Caco-2 (cell line): ENCODE measurements around the gene BEAN1. TPM values are rescaled to one million over a fixed set of nuclear protein-coding genes. Genes with fewer than 3 reads are reported as not detected.
A peak's percentile ranks its signal among the peaks of the same experiment; 100 is the strongest.

Experiments used
- BruUV-seq: library from RNA; stranded (reverse); fragments of 400-500 nt; replicated peaks from 2 replicates; lab custom pipeline; 2021; lab: Mats Ljungman, UMichigan
- CTCF ChIA-PET: fragments of 300-600 bp; sonication (Branson Sonifier 250); formaldehyde crosslinking; loops from one replicate; lab custom pipeline; 2022; ENCODE audit warnings: antibody characterized with exemption; lab: Charles Lee
- POLR2A ChIA-PET: fragments of 300-600 bp; sonication (Branson Sonifier 250); formaldehyde crosslinking; loops from one replicate; lab custom pipeline; 2022; ENCODE audit warnings: antibody characterized with exemption; lab: Charles Lee
- DNase-seq, 2 experiments: peaks; one replicate each; pipeline versions ENCODE4 v3.0.0 to v3.0.0-alpha.2; 2020 to 2022
- H3K27me3 ChIP-seq: replicated peaks from 2 replicates; pipeline ENCODE4 v1.6.0; 2011; ENCODE audit warnings: low read length; ENCODE audit not compliant: control insufficient read depth, insufficient read depth
- H3K36me3 ChIP-seq: 2 replicates; pipeline ENCODE4 v1.5.1; 2011; ENCODE audit warnings: low read length; ENCODE audit not compliant: control insufficient read depth, insufficient read depth
- H3K4me1 ChIP-seq: fragments of 250-450 bp; sonication (Bioruptor Pico); 2 replicates; pipeline ENCODE4 v1.5.1; 2020; ENCODE audit warnings: mild to moderate bottlenecking
- H3K4me3 ChIP-seq: 2 replicates; pipeline ENCODE4 v1.5.1; 2011; ENCODE audit warnings: low read depth, mild to moderate bottlenecking, control low read depth, low read length
- H3K9me3 ChIP-seq: fragments of 250-450 bp; sonication (Bioruptor Pico); 2 replicates; pipeline ENCODE4 v1.5.1; 2020; ENCODE audit warnings: mild to moderate bottlenecking, moderate library complexity
- H3K27ac Mint-ChIP-seq: one replicate; pipeline ENCODE4 v1.8.0; 2022; ENCODE audit warnings: mixed read lengths; ENCODE audit not compliant: unreplicated experiment
- H3K27me3 Mint-ChIP-seq: one replicate; pipeline ENCODE4 v1.8.0; 2022; ENCODE audit warnings: mixed read lengths; ENCODE audit not compliant: insufficient read depth, unreplicated experiment
- H3K36me3 Mint-ChIP-seq: one replicate; pipeline ENCODE4 v1.8.0; 2022; ENCODE audit warnings: mild to moderate bottlenecking, mixed read lengths; ENCODE audit not compliant: insufficient read depth, unreplicated experiment
- H3K4me1 Mint-ChIP-seq: one replicate; pipeline ENCODE4 v1.8.0; 2022; ENCODE audit warnings: low read depth, mixed read lengths; ENCODE audit not compliant: unreplicated experiment
- H3K4me3 Mint-ChIP-seq: one replicate; pipeline ENCODE4 v1.8.0; 2022; ENCODE audit warnings: mild to moderate bottlenecking, moderate library complexity, mixed read lengths; ENCODE audit not compliant: unreplicated experiment
- H3K9me3 Mint-ChIP-seq: one replicate; pipeline ENCODE4 v1.8.0; 2022; ENCODE audit warnings: mixed read lengths; ENCODE audit not compliant: unreplicated experiment
- intact Hi-C: fragments of 100-400 bp; cut with micrococcal nuclease; formaldehyde crosslinking; loops from one replicate; pipeline ENCODE4 v1.10.0; 2022; ENCODE audit not compliant: unreplicated experiment
- total RNA-seq: library from RNA; stranded (reverse); gene quantifications from 2 replicates; pipeline ENCODE4 v1.2.3, GENCODE V29; 2022
- TF ChIP-seq, protein P1 (sequence below), 2 experiments: fragments of 200-600 bp in 1 of 2; IDR thresholded peaks; 1 replicate in 1 of 2; 2 replicates in 1 of 2; pipeline versions ENCODE4 v1.5.1 to v1.8.0; 2011 to 2022; ENCODE audit warnings: antibody characterized with exemption in 1 of 2, control low read depth in 1 of 2, inconsistent platforms in 1 of 2, low read depth in 1 of 2, low read length in 1 of 2, mild to moderate bottlenecking in 1 of 2, moderate library complexity in 1 of 2; ENCODE audit not compliant: insufficient read depth in 1 of 2, severe bottlenecking in 1 of 2, unreplicated experiment in 1 of 2

The BEAN1 gene
- total RNA-seq, 1 experiment from 2014 or later, result not detected

GRCh38 chr16:66423177-66423576 lies 3.9 kb upstream of the BEAN1 start:
- H3K9me3 Mint-ChIP-seq, result no peaks in the 10 kb centered on the region
- CTCF ChIA-PET, result no interaction called here
- TF ChIP-seq, protein P1, sequence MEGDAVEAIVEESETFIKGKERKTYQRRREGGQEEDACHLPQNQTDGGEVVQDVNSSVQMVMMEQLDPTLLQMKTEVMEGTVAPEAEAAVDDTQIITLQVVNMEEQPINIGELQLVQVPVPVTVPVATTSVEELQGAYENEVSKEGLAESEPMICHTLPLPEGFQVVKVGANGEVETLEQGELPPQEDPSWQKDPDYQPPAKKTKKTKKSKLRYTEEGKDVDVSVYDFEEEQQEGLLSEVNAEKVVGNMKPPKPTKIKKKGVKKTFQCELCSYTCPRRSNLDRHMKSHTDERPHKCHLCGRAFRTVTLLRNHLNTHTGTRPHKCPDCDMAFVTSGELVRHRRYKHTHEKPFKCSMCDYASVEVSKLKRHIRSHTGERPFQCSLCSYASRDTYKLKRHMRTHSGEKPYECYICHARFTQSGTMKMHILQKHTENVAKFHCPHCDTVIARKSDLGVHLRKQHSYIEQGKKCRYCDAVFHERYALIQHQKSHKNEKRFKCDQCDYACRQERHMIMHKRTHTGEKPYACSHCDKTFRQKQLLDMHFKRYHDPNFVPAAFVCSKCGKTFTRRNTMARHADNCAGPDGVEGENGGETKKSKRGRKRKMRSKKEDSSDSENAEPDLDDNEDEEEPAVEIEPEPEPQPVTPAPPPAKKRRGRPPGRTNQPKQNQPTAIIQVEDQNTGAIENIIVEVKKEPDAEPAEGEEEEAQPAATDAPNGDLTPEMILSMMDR (IDR thresholded peaks at IDR 0.05; ENCODE audit: insufficient read depth in 1 of 2, low read depth in 1 of 2, low read length in 1 of 2, severe bottlenecking in 1 of 2, unreplicated experiment in 1 of 2), result no peak
- no peaks in the 10 kb centered on the region for H3K36me3 ChIP-seq
- no peaks in the 10 kb centered on the region for H3K36me3 Mint-ChIP-seq
- BruUV-seq, result no TSS peak
- H3K4me3 ChIP-seq, result no peak overlapping the region
- DNase-seq, result no peak
- peaks cover 16% of the 10 kb centered on the region for H3K27me3 Mint-ChIP-seq
- intact Hi-C loops, result no loop called here
- H3K27ac Mint-ChIP-seq, result no peak overlapping the region
- H3K4me1 Mint-ChIP-seq, result peaks cover 6% of the 10 kb centered on the region
- peaks cover 8% of the 10 kb centered on the region for H3K27me3 ChIP-seq
- no peak overlapping the region for H3K4me3 Mint-ChIP-seq
- no peaks in the 10 kb centered on the region for H3K4me1 ChIP-seq
- no peaks in the 10 kb centered on the region; the same call in 1 of the 2 replicates for H3K9me3 ChIP-seq
- POLR2A ChIA-PET, result no interaction called here

DNA sequence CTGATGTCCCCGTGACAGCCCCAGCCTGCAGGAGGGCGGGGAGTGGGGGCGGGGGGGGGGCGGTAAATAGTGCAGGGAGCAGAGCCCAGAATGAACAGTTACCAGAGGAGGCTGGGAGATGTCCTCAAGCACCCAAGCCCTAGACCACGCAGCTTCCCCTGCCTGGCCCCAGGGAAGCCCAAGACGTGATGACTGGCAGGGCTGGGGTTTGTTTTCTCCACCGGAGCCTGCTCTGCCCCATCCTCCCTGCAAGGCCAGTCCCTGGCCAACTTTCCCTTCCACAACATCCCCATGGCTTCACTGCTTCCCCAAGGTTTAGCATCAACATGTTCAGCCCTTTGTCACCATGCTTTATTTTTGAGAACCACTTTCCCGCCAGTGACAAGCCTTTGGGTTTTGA lies 1.4 kb upstream of the BEAN1 start:
- TF ChIP-seq, protein P1 (IDR thresholded peaks at IDR 0.05; ENCODE audit: insufficient read depth in 1 of 2, low read depth in 1 of 2, low read length in 1 of 2, severe bottlenecking in 1 of 2, unreplicated experiment in 1 of 2), result no peak
- DNase-seq, result no peak
- peaks cover 24% of the 10 kb centered on the region for H3K27me3 Mint-ChIP-seq
- intact Hi-C loops, result loop anchor here (5.0 kb wide), 1 partner anchor 57 kb away; no protein-coding TSS in a partner anchor
- H3K4me3 Mint-ChIP-seq, result no peak overlapping the region
- Histone ChIP-seq H3K27me3 (peaks cover 9% of the 10 kb centered on the region), H3K9me3 (no peaks in the 10 kb centered on the region; the same call in 1 of the 2 replicates), H3K4me3 (no peak overlapping the region), H3K4me1 (no peaks in the 10 kb centered on the region), H3K36me3 (no peaks in the 10 kb centered on the region)
- H3K36me3 Mint-ChIP-seq, result no peaks in the 10 kb centered on the region
- ChIA-PET POLR2A (no interaction called here), CTCF (interaction anchor here (0.6 to 1.1 kb wide), 2 partner anchors 9 to 19 kb away, joined by 3 to 4 read pairs; no protein-coding TSS in a partner anchor)
- BruUV-seq, result no TSS peak
- peaks cover 6% of the 10 kb centered on the region for H3K4me1 Mint-ChIP-seq
- no peaks in the 10 kb centered on the region for H3K9me3 Mint-ChIP-seq
- no peak overlapping the region for H3K27ac Mint-ChIP-seq

- CTCF ChIA-PET, result no interaction called here
These were observed 721 bp upstream of the BEAN1 start for GRCh38 chr16:66426112-66427035.

More at GRCh38 chr16:66426112-66427035, 721 bp upstream of the BEAN1 start:
- Histone ChIP-seq H3K27me3 (peaks cover 9% of the 10 kb centered on the region), H3K4me1 (no peaks in the 10 kb centered on the region), H3K36me3 (no peaks in the 10 kb centered on the region), H3K4me3 (peak overlapping the region; percentile 44), H3K9me3 (no peaks in the 10 kb centered on the region; the same call in 1 of the 2 replicates)
- intact Hi-C loops, result loop anchor here (5.0 kb wide), 1 partner anchor 56 kb away; no protein-coding TSS in a partner anchor
- no peak overlapping the region for H3K27ac Mint-ChIP-seq
- H3K9me3 Mint-ChIP-seq, result no peaks in the 10 kb centered on the region
- H3K4me3 Mint-ChIP-seq, result peak overlapping the region; percentile 70
- POLR2A ChIA-PET, result no interaction called here
- H3K4me1 Mint-ChIP-seq, result peaks cover 6% of the 10 kb centered on the region
- no TSS peak for BruUV-seq
- TF ChIP-seq, protein P1 (IDR thresholded peaks at IDR 0.05; ENCODE audit: insufficient read depth in 1 of 2, low read depth in 1 of 2, low read length in 1 of 2, severe bottlenecking in 1 of 2, unreplicated experiment in 1 of 2), result no peak
- H3K36me3 Mint-ChIP-seq, result no peaks in the 10 kb centered on the region
- peaks cover 25% of the 10 kb centered on the region for H3K27me3 Mint-ChIP-seq
- DNase-seq, result no peak
